Skin epidermis (tissue), 12 donors: ENCODE results near the gene CD300A.
A peak's percentile ranks its signal among the peaks of the same experiment; 100 is the strongest.

Source experiments
- H3K27ac ChIP-seq, 21 experiments: fragments of 200-600 bp; sonication (generic) in 11 of 21; one replicate each; pipeline ENCODE4 v1.5.0; 2020; ENCODE audit warnings: mild to moderate bottlenecking in 3 of 21, inconsistent platforms in 2 of 21, moderate library complexity in 2 of 21
- H3K4me3 ChIP-seq, 7 experiments: fragments of 200-600 bp; sonication (generic) in 2 of 7; one replicate each; pipeline ENCODE4 v1.5.0; 2020; ENCODE audit warnings: inconsistent platforms in 2 of 7, mild to moderate bottlenecking in 2 of 7, moderate library complexity in 1 of 7

The CD300A gene

DNA sequence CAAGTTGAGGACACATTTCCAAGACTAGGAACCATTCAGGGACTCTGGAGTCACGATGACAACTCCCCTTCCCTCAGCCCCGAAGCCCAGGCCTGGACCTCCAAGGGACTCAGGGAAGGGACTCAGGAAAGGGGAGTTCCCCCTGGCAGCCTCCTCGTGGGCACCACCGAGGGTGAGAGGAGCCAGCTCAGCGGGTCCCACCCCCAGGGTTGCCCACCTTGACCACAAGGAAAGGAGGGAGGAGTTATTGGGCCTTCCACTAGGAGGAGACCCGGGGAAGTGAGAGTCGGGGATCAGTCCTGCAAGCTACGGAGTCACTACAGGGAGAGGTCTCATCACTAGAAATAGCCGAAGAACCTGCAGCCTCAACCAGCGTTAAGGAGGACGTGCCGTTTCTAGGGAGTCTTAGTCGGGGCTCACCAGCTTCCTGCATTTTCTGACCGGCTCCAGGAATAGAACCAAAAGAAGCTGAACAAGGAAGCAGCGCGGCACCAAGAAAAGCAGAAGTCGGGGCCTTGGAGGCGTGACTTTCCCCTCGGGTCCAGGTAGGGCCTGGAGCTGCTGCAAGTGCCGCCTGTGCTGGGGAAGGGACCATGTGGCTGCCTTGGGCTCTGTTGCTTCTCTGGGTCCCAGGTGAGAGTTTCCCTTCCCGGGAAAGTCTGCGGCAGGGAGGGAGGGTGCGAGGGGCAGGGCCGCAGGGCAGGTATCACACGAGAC is at the start of gene CD300A:
CD300A (plus strand) TSS at position 524 of the 717 bp plus-strand sequence; CDS start at position 594, 70 bp downstream.
- peak within 1 kb of the TSS; percentile 21 to 36 (median 29) for H3K4me3 ChIP-seq
- peak within 1 kb of the TSS in 19 of 21 experiments; percentile 14 to 89 (median 61) for H3K27ac ChIP-seq

GRCh38 chr17:74417178-74418045 is 49.0 kb upstream of the CD300A start:
- H3K27ac ChIP-seq = no peak overlapping the region
- H3K4me3 ChIP-seq = no peak overlapping the region

DNA sequence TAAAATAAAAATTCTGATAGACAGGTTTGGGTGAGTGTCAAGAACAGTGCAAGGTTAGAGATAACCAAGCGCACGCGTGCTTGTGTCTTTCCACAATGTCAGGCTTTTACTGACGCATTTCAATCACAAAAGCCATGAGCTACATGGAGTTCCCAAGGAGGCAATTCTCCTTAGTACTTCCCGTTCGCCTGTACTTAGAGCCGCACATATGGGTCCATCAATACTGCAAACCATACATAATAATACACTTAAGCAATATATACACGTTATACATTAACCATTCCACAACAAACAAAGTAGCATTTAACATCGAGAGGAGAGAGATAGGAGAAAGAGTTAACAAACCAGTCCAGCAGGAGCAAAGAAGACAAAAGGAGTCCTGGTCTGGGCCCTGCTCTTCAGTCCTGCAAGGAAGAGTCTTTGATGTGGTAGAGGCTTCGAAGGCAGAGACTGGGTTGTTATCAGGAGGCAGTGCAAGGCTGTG is 46.5 kb upstream of the CD300A start:
- Histone ChIP-seq H3K4me3 (no peak overlapping the region), H3K27ac (no peak overlapping the region)

GRCh38 chr17:74424117-74424516 is 42.3 kb upstream of the CD300A start:
- no peak overlapping the region for H3K4me3 ChIP-seq

DNA sequence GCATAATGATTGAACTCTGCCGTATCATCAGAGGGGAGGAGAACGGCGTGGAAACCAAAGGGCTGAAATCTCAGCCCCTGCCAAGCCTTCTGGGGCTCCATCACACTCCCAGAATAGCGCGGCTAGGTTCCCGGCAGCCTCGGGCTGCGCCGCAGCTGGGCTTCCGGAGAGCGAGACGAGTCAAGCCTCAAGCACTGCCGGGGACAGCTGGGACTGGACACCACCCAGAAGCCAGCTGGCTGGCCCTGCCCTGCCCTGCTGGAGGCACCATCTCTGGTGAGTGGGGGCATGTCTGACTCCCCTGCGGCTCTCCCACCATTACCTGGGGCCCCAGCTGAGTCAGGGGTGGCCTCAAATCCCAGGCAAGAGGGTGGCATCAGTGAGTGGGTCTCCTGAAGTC is 41.8 kb upstream of the CD300A start:
- Histone ChIP-seq H3K4me3 (no peak overlapping the region), H3K27ac (no peak overlapping the region)

More at GRCh38 chr17:74424117-74424516, 42.3 kb upstream of the CD300A start:
- H3K27ac ChIP-seq = no peak overlapping the region

GRCh38 chr17:74426551-74427047 is 39.8 kb upstream of the CD300A start:
- H3K4me3 ChIP-seq = no peak overlapping the region
- peak overlapping the region in 8 of 21 experiments; percentile 18 to 67 (median 51) for H3K27ac ChIP-seq

DNA sequence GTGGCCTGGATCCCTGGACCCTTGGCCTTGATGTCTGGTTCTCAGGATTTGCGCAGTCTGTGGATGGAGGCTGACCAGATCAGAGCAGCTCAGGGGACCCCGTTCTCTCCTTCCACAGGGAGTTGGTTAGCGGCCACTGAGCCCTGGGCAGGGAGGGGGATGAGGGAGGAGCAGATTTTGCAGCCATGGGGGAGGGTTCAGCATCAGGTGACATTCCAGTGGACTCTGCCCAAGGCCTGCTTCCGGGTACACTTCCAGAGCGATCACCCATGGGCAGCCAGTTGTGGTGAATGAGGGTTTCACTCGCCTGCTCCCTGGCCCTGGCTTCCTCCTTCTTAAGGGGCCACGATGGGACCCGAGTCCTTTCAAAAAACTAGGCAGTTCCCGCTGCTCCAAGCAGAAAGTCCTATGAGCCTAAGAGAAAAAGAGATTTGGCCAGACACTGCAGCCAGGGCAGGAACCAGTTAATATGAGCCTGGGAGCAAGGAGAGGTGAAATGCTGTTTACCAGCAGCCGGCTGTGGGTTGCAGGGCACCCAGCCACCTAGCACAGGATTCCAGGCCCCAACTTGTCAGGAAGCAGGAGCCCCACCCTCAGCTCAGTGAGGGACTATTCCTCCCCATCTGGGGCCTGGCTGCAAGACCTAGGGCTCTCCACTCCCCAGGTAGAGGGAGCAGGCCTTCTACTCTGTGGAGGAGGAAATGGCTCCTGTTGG is 39.2 kb upstream of the CD300A start:
- peak overlapping the region in 10 of 21 experiments; percentile 10 to 67 (median 51) for H3K27ac ChIP-seq
- no peak overlapping the region for H3K4me3 ChIP-seq

- peak overlapping the region in 3 of 21 experiments; percentile 14 to 65 (median 35) for H3K27ac ChIP-seq
- no peak overlapping the region for H3K4me3 ChIP-seq
These were observed 38.7 kb upstream of the CD300A start for GRCh38 chr17:74427763-74428153.

DNA sequence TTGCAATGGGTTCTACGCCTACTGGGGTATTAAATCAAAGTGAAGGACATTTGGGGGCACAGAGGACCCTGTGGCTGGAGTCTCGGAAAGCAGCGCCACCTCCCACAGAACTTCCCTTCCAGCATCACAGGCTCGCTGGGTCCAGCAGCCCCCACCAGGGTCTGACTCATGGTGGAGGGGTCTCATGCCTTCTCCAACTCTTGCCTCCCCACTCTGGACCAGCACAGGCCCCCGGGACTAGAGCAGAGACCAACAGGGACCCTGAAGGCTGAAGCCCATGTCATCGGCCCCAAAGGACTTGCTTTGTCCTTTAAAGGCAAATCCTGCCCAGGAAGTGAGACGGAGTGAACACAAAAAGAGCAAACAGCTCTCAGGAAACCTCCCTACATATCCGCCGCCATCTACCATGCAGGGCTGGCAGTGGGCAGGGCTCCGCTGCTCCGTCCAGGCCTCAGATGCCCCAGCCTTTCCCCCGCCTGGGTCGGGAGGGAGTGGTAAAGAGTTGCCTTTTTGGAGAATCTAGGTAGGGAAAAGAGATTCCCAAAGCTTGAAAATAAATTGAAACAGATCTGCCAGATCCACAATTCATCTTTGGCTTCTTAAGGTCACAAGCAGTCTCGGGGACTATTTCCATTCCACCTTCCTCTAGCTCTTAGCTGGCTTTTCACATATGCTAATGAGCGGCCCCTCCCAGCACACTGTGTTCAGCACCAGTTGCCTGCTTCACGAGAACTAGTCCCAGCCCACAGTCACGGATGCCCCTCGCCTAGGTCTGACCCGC is 36.6 kb upstream of the CD300A start:
- H3K27ac ChIP-seq = peak overlapping the region in 17 of 21 experiments; percentile 48 to 91 (median 76)
- peak overlapping the region in 3 of 7 experiments; percentile 39 to 53 (median 48) for H3K4me3 ChIP-seq

DNA sequence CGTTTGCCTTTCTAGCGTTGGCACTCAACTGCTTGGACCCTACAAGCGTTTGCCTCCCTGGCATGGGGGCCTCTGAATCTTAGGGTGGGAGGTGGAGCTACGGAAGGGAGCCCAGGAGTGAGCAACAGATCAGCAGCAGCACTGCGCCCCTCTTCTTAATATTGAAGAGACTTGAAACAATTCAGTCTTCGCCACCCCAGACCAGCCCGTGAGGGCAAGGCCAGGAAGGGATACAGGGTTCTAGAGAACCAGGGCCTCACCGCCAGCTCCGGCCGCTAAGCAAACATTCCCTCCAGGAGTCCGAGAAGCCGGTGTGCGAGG is 36.1 kb upstream of the CD300A start:
- Histone ChIP-seq H3K4me3 (peak overlapping the region; percentile 32 to 53 (median 40)), H3K27ac (peak overlapping the region; percentile 7 to 91 (median 73))

DNA sequence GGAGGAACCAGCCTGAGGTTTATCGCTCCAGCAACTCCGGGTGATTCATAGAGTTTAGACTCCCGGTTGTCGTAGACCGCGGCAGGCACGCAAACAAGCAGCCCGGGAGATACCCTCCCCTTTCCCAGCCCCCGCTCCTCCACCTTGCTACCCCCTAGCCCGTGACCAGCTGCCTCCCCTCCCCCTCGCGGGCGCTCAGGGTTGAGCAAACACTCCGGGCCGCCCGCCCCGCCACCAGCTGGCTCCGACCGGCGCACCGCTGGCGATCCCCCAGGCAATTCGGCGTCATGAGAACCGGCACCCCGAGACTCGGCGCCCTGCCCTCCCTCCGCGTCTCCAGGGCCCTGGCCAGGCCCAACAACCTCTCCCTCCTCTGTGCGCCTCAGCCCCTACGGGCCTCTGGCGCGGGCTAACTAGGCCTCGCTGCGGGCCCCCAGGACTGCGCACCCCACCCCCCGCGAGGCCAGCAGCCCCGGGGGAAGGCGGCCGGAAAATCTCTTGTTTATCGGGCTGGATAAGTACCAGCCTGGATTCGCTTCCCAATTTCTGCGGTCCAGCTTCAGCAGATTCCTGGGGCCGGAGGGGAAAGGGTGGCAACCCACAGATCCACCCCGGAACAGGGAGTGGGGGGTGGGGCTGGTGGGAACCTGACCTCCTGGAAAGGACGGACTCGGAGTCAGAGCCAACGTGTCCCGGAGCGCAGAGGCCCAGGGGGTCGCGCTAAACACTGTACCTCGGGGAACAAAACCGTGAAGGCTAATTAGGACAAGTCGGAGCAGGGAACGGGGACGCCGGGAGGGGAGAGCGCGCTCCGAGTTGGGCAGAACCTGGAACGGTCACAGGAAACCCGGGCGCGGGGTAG is 35.5 kb upstream of the CD300A start:
- H3K27ac ChIP-seq = peak overlapping the region; percentile 45 to 91 (median 76)
- H3K4me3 ChIP-seq = peak overlapping the region; percentile 32 to 53 (median 40)

DNA sequence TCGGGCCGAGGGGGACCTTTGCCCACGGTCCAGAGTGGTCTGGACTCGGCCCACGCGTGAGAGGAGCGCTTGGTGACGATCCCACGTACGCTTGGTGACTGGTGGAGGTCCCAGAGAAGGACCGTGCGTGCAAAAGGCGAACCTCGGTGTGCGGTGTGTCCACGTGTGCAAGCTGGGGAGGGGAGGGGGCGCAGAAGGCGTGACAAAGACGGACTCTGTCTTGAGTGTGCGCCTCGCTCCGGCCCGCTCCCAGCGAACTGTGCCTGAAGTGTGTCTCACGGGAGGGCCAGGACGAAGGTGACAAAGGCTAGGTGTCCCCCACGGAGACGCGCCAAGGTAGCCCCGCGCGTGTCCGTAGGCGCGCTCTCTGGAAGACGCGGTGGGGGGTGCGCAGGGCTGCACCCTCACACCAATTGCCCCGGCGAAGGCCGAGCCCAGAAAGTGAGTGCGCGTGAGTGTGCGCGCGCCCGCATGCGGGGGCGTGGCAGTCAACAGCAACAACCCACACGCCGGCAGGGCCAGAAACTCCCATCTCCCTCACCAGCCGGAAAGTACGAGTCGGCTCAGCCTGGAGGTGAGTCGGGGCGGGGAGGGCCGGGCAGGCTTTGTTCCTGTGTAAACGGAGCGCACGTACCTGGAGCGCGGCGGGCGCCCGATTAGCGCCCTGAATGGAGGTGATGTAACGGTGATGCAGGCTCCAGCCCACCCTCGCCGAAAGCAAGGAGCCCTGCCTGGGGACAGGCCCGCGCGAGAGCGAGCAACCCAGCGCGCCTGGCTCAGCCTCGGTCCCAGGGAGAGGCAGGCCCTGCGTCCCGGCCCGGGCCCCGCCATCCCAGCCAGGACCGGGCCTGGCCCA is 34.6 kb upstream of the CD300A start, which contains the start of gene GPRC5C:
GPRC5C (plus strand) TSS at position 521 of the 856 bp plus-strand sequence. CDS start 7,689 bp downstream, outside the sequence.
- H3K4me3 ChIP-seq = peak within 1 kb of the TSS; percentile 32 to 53 (median 40)
- peak within 1 kb of the TSS; percentile 45 to 91 (median 76) for H3K27ac ChIP-seq

DNA sequence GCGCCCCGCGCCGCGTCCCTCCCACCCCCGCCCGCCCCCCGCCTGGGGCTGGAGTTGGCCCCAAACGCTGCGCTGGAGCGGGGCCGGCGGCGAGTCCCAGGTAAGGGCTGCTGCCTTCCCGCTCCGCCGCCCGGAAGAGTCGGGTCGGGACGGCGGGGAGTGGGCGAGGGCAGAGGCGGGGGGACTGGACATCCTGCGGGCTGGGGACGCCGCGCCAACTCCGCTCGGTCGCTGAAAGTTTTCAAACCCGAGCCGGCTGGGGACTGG is 34.1 kb upstream of the CD300A start:
- Histone ChIP-seq H3K4me3 (peak overlapping the region; percentile 32 to 53 (median 40)), H3K27ac (peak overlapping the region in 18 of 21 experiments; percentile 29 to 91 (median 75))

DNA sequence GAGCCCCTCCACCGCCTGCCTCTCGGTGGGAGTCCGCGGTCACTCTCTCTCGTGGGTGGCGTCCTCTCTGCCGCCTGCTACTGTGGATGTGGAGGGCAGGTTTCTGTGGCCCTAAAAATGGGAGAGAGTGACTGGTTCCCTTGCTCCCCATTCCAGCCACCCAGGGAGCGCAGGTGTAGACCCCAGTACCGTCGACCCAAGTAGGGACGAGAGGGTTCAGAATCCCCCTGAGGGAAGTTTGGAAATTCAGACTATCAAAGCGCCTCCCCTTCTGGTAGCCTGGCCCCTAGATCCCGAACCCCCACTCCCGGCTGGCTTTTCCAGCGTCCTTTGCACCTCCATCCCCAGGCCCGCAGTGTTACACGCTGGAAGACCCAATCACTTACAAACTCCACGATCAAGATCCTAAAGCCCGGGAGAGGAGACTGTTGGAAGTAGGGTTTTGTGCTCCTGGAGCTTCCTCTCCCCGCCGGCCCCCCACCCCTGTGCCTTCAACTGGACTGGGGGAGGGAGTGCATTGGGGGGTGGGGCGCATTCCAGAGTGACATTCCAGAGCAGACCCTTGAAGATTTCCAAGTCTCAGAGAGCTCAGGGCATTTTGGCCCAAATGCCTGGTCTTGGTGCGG is 33.6 kb upstream of the CD300A start:
- H3K4me3 ChIP-seq = peak overlapping the region; percentile 32 to 53 (median 40)
- peak overlapping the region in 15 of 21 experiments; percentile 29 to 91 (median 77) for H3K27ac ChIP-seq

DNA sequence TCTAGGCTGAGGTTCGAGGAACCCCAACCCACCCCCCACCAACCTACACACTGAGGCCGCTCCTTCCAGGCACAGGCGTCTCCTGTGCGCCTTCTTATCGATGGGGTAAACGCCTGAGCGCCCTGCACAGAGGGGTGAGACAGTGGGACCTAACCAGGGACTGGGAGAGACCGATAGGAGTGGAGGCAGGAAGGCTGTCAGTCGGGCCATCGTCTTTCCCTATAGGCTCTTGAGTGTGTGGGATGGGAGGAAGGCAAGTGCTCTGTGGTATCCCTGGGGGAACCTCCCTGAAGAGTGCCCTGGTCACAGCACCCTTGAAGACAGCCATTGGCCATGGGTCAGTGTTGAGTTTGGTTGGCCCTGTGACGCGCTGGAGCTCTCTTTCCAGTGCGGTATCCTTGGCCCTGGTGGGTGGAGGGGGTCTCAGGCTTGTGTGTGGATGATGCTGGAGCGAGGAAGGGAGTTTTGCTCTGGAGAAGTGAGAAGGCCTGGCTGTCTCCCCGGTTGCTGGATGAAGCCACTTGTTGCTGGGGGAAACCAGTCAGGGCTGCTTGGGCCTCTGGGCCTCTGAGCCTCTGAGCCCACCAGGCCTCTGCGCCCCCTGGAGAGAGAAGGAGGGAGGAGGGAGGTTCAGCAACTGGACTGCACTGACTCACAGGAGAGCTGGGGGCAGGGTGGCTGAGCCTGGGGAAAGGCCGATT is 32.9 kb upstream of the CD300A start:
- Histone ChIP-seq H3K27ac (peak overlapping the region in 3 of 21 experiments; percentile 85 to 91 (median 86)), H3K4me3 (peak overlapping the region in 2 of 7 experiments; percentile 49 to 53)

DNA sequence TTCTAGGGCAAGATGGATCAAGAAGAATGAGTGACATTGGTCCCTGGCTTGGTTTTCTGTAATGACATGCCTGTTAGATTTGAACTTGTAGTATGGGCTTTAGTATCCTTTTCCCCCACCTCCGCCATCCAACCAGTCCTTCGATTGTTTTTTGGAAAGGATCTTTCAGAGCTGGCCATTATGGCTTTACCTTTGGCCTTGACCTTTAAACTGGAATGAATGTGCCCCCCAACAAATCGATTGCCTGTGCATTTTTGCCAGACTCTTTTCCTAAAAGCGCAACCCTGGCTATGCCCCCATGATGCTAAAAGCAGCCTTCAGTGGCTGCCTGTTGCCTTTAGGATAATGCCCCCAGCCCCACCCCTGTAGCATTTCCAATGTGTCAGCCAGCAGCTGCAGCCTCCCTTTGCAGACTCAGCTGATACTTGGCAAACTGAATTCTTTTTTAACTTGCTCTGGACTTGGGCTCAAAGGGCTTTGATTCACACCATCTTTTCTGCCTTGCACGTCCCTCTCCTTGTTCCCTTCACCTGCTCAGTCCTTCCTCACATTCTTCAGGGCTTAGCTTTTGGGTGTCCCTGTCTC is 30.6 kb upstream of the CD300A start:
- H3K27ac ChIP-seq = no peak overlapping the region
- no peak overlapping the region for H3K4me3 ChIP-seq
